ENCODE measurements around the gene HYAL3. TPM values are rescaled to one million over a fixed set of nuclear protein-coding genes. Genes with fewer than 3 reads are reported as not detected.

Gene HYAL3
- total and polyA plus RNA-seq, 2 of the 13 experiments (the other 11 are each of a cell fraction or from before 2014, with no cell fraction given): 5.5 to 10.4 TPM

DNA sequence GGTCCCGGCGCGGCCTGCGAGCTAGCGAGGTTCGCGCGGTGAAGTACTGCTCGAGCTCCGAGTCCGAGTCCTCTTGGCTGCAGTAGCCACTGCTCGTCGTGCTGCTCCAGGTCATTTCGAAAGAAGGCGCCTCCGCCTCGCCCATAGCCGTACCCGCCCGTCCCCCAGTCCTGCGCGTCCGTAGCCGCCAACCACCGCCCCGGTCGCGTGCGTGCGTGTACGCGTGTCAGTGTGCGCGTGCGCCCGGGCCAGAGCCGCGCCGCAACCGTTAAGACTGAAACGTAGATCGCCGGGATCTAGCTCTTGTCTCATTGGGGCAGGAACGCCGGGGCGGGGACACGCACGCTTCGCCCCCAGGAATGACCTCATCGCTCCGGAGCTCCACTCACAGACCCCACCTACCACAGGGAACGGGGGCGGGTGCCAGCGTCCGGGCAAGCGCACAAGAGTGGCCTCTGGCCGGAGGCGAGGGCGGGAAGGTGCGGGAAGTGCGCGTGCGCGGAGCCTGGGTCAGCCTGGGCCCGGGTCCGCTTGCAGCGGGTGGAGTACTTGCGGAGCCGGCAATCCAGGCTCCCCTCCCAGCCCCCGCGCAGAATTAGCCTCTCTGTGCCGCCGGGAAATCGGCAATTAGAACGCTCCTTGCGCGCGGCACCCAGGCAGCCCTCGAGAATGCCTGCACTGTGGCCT, 38.1 kb upstream of the HYAL3 start (continued):
- TF ChIP-seq, protein P1, sequence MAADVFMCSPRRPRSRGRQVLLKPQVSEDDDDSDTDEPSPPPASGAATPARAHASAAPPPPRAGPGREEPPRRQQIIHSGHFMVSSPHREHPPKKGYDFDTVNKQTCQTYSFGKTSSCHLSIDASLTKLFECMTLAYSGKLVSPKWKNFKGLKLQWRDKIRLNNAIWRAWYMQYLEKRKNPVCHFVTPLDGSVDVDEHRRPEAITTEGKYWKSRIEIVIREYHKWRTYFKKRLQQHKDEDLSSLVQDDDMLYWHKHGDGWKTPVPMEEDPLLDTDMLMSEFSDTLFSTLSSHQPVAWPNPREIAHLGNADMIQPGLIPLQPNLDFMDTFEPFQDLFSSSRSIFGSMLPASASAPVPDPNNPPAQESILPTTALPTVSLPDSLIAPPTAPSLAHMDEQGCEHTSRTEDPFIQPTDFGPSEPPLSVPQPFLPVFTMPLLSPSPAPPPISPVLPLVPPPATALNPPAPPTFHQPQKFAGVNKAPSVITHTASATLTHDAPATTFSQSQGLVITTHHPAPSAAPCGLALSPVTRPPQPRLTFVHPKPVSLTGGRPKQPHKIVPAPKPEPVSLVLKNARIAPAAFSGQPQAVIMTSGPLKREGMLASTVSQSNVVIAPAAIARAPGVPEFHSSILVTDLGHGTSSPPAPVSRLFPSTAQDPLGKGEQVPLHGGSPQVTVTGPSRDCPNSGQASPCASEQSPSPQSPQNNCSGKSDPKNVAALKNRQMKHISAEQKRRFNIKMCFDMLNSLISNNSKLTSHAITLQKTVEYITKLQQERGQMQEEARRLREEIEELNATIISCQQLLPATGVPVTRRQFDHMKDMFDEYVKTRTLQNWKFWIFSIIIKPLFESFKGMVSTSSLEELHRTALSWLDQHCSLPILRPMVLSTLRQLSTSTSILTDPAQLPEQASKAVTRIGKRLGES (CRISPR knock-in tag; IDR thresholded peaks at IDR 0.05; ENCODE audit: borderline replicate concordance): no peak
- TF ChIP-seq TOPORS (CRISPR knock-in tag; IDR thresholded peaks at IDR 0.05) (no peak), HDAC2 (CRISPR knock-in tag; IDR thresholded peaks at IDR 0.05) (peak; percentile 61; the same call in 1 of the 2 replicates), EED (CRISPR knock-in tag; IDR thresholded peaks at IDR 0.05) (no peak), ZNF256 (CRISPR knock-in tag; conservative IDR thresholded peaks at IDR 0.05) (peak; percentile 95), FOXP1 (IDR thresholded peaks at IDR 0.05) (no peak), FOXP1 (CRISPR knock-in tag; IDR thresholded peaks at IDR 0.05) (peak; percentile 8; the same call in 1 of the 2 replicates), ZNF253 (CRISPR knock-in tag; IDR thresholded peaks at IDR 0.05; ENCODE audit: borderline replicate concordance) (peak; percentile 61; the same call in 1 of the 2 replicates), NBN (conservative IDR thresholded peaks at IDR 0.05) (no peak), PAF1 (CRISPR knock-in tag; IDR thresholded peaks at IDR 0.05) (no peak), TRIM22 (IDR thresholded peaks at IDR 0.05) (no peak), SOX13 (IDR thresholded peaks at IDR 0.05) (no peak), SOX13 (CRISPR knock-in tag; conservative IDR thresholded peaks at IDR 0.05 in 1 of 2, IDR thresholded peaks at IDR 0.05 in 1 of 2) (peak in 1 of 2 experiments; percentile 45; a peak in 1 of 4 replicates), ZNF563 (CRISPR knock-in tag; IDR thresholded peaks at IDR 0.05) (peak; percentile 54; the same call in 1 of the 2 replicates), SMAD1 (CRISPR knock-in tag; IDR thresholded peaks at IDR 0.05; ENCODE audit: borderline replicate concordance, low read depth) (no peak; the same call in 1 of the 2 replicates), DNMT1 (CRISPR knock-in tag; IDR thresholded peaks at IDR 0.05) (peak; percentile 3; the same call in 1 of the 2 replicates), ZNF572 (CRISPR knock-in tag; IDR thresholded peaks at IDR 0.05) (no peak)
- TF ChIP-seq, protein P2, sequence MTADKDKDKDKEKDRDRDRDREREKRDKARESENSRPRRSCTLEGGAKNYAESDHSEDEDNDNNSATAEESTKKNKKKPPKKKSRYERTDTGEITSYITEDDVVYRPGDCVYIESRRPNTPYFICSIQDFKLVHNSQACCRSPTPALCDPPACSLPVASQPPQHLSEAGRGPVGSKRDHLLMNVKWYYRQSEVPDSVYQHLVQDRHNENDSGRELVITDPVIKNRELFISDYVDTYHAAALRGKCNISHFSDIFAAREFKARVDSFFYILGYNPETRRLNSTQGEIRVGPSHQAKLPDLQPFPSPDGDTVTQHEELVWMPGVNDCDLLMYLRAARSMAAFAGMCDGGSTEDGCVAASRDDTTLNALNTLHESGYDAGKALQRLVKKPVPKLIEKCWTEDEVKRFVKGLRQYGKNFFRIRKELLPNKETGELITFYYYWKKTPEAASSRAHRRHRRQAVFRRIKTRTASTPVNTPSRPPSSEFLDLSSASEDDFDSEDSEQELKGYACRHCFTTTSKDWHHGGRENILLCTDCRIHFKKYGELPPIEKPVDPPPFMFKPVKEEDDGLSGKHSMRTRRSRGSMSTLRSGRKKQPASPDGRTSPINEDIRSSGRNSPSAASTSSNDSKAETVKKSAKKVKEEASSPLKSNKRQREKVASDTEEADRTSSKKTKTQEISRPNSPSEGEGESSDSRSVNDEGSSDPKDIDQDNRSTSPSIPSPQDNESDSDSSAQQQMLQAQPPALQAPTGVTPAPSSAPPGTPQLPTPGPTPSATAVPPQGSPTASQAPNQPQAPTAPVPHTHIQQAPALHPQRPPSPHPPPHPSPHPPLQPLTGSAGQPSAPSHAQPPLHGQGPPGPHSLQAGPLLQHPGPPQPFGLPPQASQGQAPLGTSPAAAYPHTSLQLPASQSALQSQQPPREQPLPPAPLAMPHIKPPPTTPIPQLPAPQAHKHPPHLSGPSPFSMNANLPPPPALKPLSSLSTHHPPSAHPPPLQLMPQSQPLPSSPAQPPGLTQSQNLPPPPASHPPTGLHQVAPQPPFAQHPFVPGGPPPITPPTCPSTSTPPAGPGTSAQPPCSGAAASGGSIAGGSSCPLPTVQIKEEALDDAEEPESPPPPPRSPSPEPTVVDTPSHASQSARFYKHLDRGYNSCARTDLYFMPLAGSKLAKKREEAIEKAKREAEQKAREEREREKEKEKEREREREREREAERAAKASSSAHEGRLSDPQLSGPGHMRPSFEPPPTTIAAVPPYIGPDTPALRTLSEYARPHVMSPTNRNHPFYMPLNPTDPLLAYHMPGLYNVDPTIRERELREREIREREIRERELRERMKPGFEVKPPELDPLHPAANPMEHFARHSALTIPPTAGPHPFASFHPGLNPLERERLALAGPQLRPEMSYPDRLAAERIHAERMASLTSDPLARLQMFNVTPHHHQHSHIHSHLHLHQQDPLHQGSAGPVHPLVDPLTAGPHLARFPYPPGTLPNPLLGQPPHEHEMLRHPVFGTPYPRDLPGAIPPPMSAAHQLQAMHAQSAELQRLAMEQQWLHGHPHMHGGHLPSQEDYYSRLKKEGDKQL (CRISPR knock-in tag; IDR thresholded peaks at IDR 0.05; ENCODE audit: low read depth): no peak
- TF ChIP-seq, protein P3, sequence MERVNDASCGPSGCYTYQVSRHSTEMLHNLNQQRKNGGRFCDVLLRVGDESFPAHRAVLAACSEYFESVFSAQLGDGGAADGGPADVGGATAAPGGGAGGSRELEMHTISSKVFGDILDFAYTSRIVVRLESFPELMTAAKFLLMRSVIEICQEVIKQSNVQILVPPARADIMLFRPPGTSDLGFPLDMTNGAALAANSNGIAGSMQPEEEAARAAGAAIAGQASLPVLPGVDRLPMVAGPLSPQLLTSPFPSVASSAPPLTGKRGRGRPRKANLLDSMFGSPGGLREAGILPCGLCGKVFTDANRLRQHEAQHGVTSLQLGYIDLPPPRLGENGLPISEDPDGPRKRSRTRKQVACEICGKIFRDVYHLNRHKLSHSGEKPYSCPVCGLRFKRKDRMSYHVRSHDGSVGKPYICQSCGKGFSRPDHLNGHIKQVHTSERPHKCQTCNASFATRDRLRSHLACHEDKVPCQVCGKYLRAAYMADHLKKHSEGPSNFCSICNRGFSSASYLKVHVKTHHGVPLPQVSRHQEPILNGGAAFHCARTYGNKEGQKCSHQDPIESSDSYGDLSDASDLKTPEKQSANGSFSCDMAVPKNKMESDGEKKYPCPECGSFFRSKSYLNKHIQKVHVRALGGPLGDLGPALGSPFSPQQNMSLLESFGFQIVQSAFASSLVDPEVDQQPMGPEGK (CRISPR knock-in tag; IDR thresholded peaks at IDR 0.05): peak; percentile 75; the same call in 1 of the 2 replicates
